Measurements from ENCODE around the gene MOB3B.

MOB3B gene

DNA sequence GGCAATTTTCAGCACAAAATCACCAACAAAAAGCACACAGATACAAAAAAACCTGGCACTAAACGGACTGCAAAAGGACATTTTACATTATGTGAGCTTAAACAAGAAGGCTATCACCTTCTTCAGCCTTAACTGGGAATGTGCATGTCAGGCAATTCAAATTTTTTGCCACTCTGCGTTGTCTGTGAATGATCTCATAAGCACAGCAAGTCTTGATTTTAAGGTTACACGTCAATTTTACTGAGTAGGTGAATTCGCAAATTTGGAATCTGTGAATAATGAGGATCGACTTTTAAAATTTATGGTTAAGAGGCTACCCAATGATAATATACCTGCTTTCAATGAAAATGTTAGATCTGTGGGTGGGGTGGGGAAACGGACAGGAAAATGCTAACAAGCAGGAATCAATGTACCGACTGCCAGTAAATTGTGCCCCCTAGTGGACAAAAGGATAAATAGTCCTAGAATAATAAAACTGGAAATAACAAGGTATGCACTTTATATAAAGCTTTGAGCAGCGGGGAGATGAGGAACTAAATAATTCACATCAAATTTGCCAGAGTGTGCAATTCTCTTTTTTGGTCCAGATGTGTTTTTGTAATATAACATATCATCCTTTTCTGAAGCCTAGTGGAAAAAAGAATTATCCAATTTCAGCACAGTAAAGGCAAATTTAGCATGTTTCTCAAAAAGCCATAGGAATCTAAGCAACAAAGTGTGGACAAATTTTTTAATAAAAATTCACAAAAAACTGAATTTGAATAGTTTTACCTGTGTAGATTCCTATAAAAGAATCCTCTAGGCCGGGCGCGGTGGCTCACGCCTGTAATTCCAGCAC is 253.2 kb downstream of the MOB3B start:
- Mint-ChIP-seq H3K4me1 (ENCODE audit: low read depth) (no peaks in the 10 kb centered on the region), H3K4me3 (peak overlapping the region; percentile 3), H3K9me3 (no peaks in the 10 kb centered on the region), H3K27ac (no peak overlapping the region), H3K36me3 (ENCODE audit: low read depth) (no peaks in the 10 kb centered on the region), H3K27me3 (no peaks in the 10 kb centered on the region)

Measured in stimulated activated naive CD8-positive, alpha-beta T cell treated with anti-CD3 and anti-CD28 coated beads, Interleukin-15, Interleukin-2, amounts not matched to agents 100 ng/mL and 50 ng/mL, for 24 hours (primary cell).